BJ (cell line): ENCODE measurements around the gene DCAF15. TPM values are rescaled to one million over a fixed set of nuclear protein-coding genes. Genes with fewer than 3 reads are reported as not detected.

Source experiments
- CTCF ChIA-PET: fragments of 350-600 bp; formaldehyde crosslinking; extraction: SDS; loops from one replicate; lab custom pipeline; 2021; ENCODE audit warnings: antibody characterized with exemption, inconsistent platforms; lab: Yijun Ruan, JAX
- POLR2A ChIA-PET: fragments of 300-600 bp; sonication (Branson Sonifier 250); formaldehyde crosslinking; extraction: SDS; loops from one replicate; lab custom pipeline; 2021; ENCODE audit warnings: antibody characterized with exemption; lab: Charles Lee
- DNase-seq: peaks from one replicate; pipeline ENCODE4 v3.0.0-alpha.2; 2011; ENCODE audit warnings: low read depth
- H3K27me3 ChIP-seq: 2 replicates; pipeline ENCODE4 v1.6.0; 2011; ENCODE audit warnings: low read length; ENCODE audit not compliant: control insufficient read depth, insufficient read depth
- H3K36me3 ChIP-seq: 2 replicates; pipeline ENCODE4 v1.5.1; 2011; ENCODE audit warnings: low read length; ENCODE audit not compliant: control insufficient read depth, insufficient read depth
- H3K4me3 ChIP-seq: 2 replicates; pipeline ENCODE4 v1.5.1; 2011; ENCODE audit warnings: low read depth, mild to moderate bottlenecking, control low read depth, low read length
- polyA plus RNA-seq: library from polyadenylated mRNA; depleted of rRNA; stranded (reverse); fragments of >200 nt; gene quantifications from 2 replicates; pipeline ENCODE4 v1.2.3, GENCODE V29; 2011
- TF ChIP-seq, protein P1 (sequence below): IDR thresholded peaks from 2 replicates; pipeline ENCODE4 v1.5.1; 2011; ENCODE audit warnings: low read depth, mild to moderate bottlenecking, control low read depth, inconsistent platforms, low read length, moderate library complexity; ENCODE audit not compliant: insufficient read depth

The DCAF15 gene
- polyA plus RNA-seq, 1 experiment, result 20.0 TPM

DNA sequence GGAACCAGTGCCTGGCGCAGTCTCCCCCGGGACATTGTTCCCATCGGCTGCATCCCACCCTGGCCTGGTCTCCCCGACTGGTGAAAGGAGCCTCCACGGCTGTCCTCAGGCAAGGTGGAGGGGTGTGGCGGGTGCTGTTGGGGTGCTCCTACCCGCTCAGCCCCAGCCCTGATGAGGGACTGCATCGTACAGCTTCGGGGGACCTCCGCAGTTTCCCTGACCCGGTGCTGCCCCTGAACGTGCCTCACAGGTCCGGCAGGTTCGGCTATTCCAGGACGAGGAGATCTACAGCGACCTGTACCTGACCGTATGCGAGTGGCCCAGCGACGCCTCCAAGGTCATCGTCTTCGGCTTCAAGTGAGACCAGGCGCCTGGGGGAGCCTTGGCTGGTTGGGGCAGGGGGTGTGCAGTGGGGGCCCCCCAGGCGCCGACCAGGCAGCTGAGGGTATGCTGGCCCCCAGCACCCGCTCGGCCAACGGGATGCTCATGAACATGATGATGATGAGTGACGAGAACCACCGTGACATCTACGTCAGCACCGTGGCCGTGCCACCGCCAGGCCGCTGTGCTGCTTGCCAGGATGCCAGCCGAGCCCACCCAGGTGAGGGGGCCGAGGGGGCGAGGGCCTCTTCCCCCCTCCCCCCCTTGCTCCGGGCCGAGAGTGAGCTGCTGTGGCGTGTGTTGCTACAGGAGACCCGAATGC is 3.5 kb downstream of the DCAF15 start:
- H3K27me3 ChIP-seq, result no peaks in the 10 kb centered on the region
- ChIA-PET POLR2A (no interaction called here), CTCF (interaction anchor here (0.9 to 1.4 kb wide), 3 partner anchors 72 to 92 kb away, joined by 3 to 5 read pairs (median 3); partner anchors contain the start of gene IL27RA)
- TF ChIP-seq, protein P1, sequence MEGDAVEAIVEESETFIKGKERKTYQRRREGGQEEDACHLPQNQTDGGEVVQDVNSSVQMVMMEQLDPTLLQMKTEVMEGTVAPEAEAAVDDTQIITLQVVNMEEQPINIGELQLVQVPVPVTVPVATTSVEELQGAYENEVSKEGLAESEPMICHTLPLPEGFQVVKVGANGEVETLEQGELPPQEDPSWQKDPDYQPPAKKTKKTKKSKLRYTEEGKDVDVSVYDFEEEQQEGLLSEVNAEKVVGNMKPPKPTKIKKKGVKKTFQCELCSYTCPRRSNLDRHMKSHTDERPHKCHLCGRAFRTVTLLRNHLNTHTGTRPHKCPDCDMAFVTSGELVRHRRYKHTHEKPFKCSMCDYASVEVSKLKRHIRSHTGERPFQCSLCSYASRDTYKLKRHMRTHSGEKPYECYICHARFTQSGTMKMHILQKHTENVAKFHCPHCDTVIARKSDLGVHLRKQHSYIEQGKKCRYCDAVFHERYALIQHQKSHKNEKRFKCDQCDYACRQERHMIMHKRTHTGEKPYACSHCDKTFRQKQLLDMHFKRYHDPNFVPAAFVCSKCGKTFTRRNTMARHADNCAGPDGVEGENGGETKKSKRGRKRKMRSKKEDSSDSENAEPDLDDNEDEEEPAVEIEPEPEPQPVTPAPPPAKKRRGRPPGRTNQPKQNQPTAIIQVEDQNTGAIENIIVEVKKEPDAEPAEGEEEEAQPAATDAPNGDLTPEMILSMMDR, result no peak
- no peak overlapping the region for H3K4me3 ChIP-seq
- H3K36me3 ChIP-seq, result peaks cover 24% of the 10 kb centered on the region
- no peak for DNase-seq

GRCh38 chr19:13956365-13956744 is 4.0 kb downstream of the DCAF15 start:
- Histone ChIP-seq H3K27me3 (no peaks in the 10 kb centered on the region), H3K36me3 (peaks cover 24% of the 10 kb centered on the region), H3K4me3 (no peak overlapping the region)
- ChIA-PET POLR2A (no interaction called here), CTCF (interaction anchor here (0.9 to 1.1 kb wide), 3 partner anchors 13 to 92 kb away, joined by 3 read pairs; no protein-coding TSS in a partner anchor)
- no peak for DNase-seq
- TF ChIP-seq, protein P1, result no peak

- Histone ChIP-seq H3K27me3 (no peaks in the 10 kb centered on the region), H3K4me3 (no peak overlapping the region), H3K36me3 (peaks cover 24% of the 10 kb centered on the region)
- ChIA-PET CTCF (interaction anchor here (1.0 to 1.1 kb wide), 2 partner anchors 13 to 74 kb away, joined by 3 read pairs; no protein-coding TSS in a partner anchor), POLR2A (no interaction called here)
- DNase-seq, result no peak
- TF ChIP-seq, protein P1, result no peak
These were observed 4.7 kb downstream of the DCAF15 start for GRCh38 chr19:13957051-13957450.

DNA sequence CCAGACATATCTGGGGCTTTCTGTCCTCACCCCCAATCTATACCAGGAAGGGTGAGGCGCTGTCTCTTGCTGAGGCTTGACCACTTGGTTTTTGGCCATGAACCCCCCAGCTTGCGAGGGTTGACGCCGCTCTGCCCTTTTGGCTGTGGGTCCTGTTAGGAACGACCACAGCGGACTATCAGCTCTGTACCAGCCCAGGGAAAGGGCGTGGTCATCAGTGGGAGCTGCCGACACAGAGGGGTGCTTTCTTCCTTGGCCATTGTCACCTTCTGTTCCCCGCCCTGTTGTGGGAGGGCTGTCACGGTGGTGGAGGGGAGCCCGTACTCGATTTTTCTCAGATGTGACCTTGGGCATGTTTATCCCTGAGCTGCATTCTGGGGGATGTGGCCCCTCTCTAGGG is 5.7 kb downstream of the DCAF15 start:
- POLR2A ChIA-PET, result no interaction called here
- peaks cover 24% of the 10 kb centered on the region for H3K36me3 ChIP-seq

More for the DNA sequence above, 5.7 kb downstream of the DCAF15 start:
- CTCF ChIA-PET, result no interaction called here
- no peak for DNase-seq
- TF ChIP-seq, protein P1, result no peak
- H3K4me3 ChIP-seq, result no peak overlapping the region
- H3K27me3 ChIP-seq, result no peaks in the 10 kb centered on the region
